ENCODE measurements around the gene GALNT13. TPM values are rescaled to one million over a fixed set of nuclear protein-coding genes. Genes with fewer than 3 reads are reported as not detected.

GALNT13 gene
- total and polyA plus RNA-seq, 2 donors (not counting 1 experiment from before 2014, with no cell fraction given), result 0.17 TPM; not detected in 1

DNA sequence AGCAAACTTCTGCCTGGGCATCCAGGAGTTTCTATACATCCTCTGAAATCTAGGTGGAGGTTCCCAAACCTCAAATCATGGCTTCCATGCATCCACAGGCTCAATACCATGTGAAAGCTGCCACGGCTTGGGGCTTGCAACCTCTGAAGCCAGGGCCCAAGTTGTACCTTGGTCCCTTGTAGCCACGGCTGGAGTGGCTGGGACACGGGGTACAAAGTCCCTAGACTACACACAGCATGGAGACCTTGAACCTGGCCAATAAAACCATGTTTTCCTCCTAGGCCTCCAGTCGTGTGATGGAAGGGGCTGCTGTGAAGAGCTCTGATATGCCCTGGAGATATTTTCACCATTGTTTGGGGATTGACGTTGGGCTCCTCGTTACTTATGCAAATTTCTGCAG lies 43.4 kb upstream of the GALNT13 start:
- no peak overlapping the region for H3K27ac ChIP-seq (ENCODE audit: insufficient read depth, low read length)
- DNase-seq (ENCODE audit: low read depth in 2 of 2), result no peak
- no peaks in the 10 kb centered on the region for H3K9me3 ChIP-seq (ENCODE audit: control insufficient read depth, insufficient read depth, low read depth, low read length)
- no peaks in the 10 kb centered on the region for H3K27me3 ChIP-seq (ENCODE audit: control insufficient read depth, insufficient read depth, low read length)
- H3K4me1 ChIP-seq (ENCODE audit: control insufficient read depth, extremely low read depth, insufficient read depth, low read length), result no peaks in the 10 kb centered on the region
- no peak overlapping the region for H3K4me3 ChIP-seq (replicated peaks in 1 of 4; ENCODE audit: control extremely low read depth in 1 of 4, insufficient read depth in 1 of 4, low read depth in 3 of 4, low read length in 4 of 4)
- no peaks in the 10 kb centered on the region for H3K79me2 ChIP-seq (ENCODE audit: control insufficient read depth, insufficient read depth, low read length)
- no peak overlapping the region for H3K4me2 ChIP-seq (ENCODE audit: extremely low read depth, insufficient read depth, low read length)
- no peak overlapping the region for H2AFZ ChIP-seq (ENCODE audit: low read length)
- no peaks in the 10 kb centered on the region for H4K20me1 ChIP-seq (ENCODE audit: control insufficient read depth, extremely low read depth, insufficient read depth, low read length)
- H3K9ac ChIP-seq (ENCODE audit: insufficient read depth, low read length), result no peak overlapping the region
- H3K36me3 ChIP-seq (ENCODE audit: control insufficient read depth, insufficient read depth, low read length), result no peaks in the 10 kb centered on the region
- TF ChIP-seq EZH2 (IDR thresholded peaks at IDR 0.05; ENCODE audit: low read length, missing control alignments) (no peak), CTCF (conservative IDR thresholded peaks at IDR 0.05 in 1 of 2, IDR thresholded peaks at IDR 0.05 in 1 of 2; ENCODE audit: low read depth in 1 of 2, low read length in 2 of 2) (no peak)

- no peak overlapping the region for H3K4me3 ChIP-seq (replicated peaks in 1 of 4; ENCODE audit: control extremely low read depth in 1 of 4, insufficient read depth in 1 of 4, low read depth in 3 of 4, low read length in 4 of 4)
Measured at GRCh38 chr2:153834662-153835061, 37.1 kb upstream of the GALNT13 start.

DNA sequence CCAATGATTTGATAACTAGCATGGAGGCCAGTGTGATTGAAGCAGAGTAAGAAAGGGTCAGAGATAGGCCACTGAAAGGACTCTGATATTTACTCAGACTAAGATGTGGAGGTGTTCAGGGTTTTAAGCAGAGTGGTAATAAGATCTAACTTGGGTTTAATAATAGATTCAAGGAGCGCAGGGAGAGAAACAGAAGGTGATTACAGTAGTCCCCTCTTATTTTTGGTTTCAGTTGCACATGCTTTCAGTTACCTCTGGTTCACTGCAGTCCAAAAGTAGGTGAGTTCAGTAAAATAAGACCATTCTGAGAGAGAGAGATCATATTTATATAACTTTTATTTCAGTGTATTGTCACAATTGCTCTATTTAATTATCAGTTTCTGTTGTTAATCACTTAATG lies 13.5 kb upstream of the GALNT13 start:
- H2AFZ ChIP-seq (ENCODE audit: low read length), result no peak overlapping the region
- H3K27me3 ChIP-seq (ENCODE audit: control insufficient read depth, insufficient read depth, low read length), result no peaks in the 10 kb centered on the region
- H3K4me1 ChIP-seq (ENCODE audit: control insufficient read depth, extremely low read depth, insufficient read depth, low read length), result no peaks in the 10 kb centered on the region
- no peak overlapping the region for H3K9ac ChIP-seq (ENCODE audit: insufficient read depth, low read length)
- DNase-seq (ENCODE audit: low read depth in 2 of 2), result no peak
- TF ChIP-seq CTCF (conservative IDR thresholded peaks at IDR 0.05 in 1 of 2, IDR thresholded peaks at IDR 0.05 in 1 of 2; ENCODE audit: low read depth in 1 of 2, low read length in 2 of 2) (no peak), EZH2 (IDR thresholded peaks at IDR 0.05; ENCODE audit: low read length, missing control alignments) (no peak)
- no peaks in the 10 kb centered on the region for H3K79me2 ChIP-seq (ENCODE audit: control insufficient read depth, insufficient read depth, low read length)
- no peak overlapping the region for H3K27ac ChIP-seq (ENCODE audit: insufficient read depth, low read length)
- H3K4me2 ChIP-seq (ENCODE audit: extremely low read depth, insufficient read depth, low read length), result no peak overlapping the region
- no peak overlapping the region for H3K4me3 ChIP-seq (replicated peaks in 1 of 4; ENCODE audit: control extremely low read depth in 1 of 4, insufficient read depth in 1 of 4, low read depth in 3 of 4, low read length in 4 of 4)
- H4K20me1 ChIP-seq (ENCODE audit: control insufficient read depth, extremely low read depth, insufficient read depth, low read length), result no peaks in the 10 kb centered on the region
- no peaks in the 10 kb centered on the region for H3K9me3 ChIP-seq (ENCODE audit: control insufficient read depth, insufficient read depth, low read depth, low read length)
- no peaks in the 10 kb centered on the region for H3K36me3 ChIP-seq (ENCODE audit: control insufficient read depth, insufficient read depth, low read length)

More at GRCh38 chr2:153834662-153835061, 37.1 kb upstream of the GALNT13 start:
- no peak overlapping the region for H3K4me2 ChIP-seq (ENCODE audit: extremely low read depth, insufficient read depth, low read length)
- H3K27ac ChIP-seq (ENCODE audit: insufficient read depth, low read length), result no peak overlapping the region
- no peaks in the 10 kb centered on the region for H4K20me1 ChIP-seq (ENCODE audit: control insufficient read depth, extremely low read depth, insufficient read depth, low read length)
- H3K9ac ChIP-seq (ENCODE audit: insufficient read depth, low read length), result no peak overlapping the region
- TF ChIP-seq EZH2 (IDR thresholded peaks at IDR 0.05; ENCODE audit: low read length, missing control alignments) (no peak), CTCF (conservative IDR thresholded peaks at IDR 0.05 in 1 of 2, IDR thresholded peaks at IDR 0.05 in 1 of 2; ENCODE audit: low read depth in 1 of 2, low read length in 2 of 2) (no peak)
- H3K79me2 ChIP-seq (ENCODE audit: control insufficient read depth, insufficient read depth, low read length), result no peaks in the 10 kb centered on the region
- H2AFZ ChIP-seq (ENCODE audit: low read length), result no peak overlapping the region
- no peaks in the 10 kb centered on the region for H3K36me3 ChIP-seq (ENCODE audit: control insufficient read depth, insufficient read depth, low read length)
- no peaks in the 10 kb centered on the region for H3K27me3 ChIP-seq (ENCODE audit: control insufficient read depth, insufficient read depth, low read length)
- H3K9me3 ChIP-seq (ENCODE audit: control insufficient read depth, insufficient read depth, low read depth, low read length), result no peaks in the 10 kb centered on the region
- no peaks in the 10 kb centered on the region for H3K4me1 ChIP-seq (ENCODE audit: control insufficient read depth, extremely low read depth, insufficient read depth, low read length)
- DNase-seq (ENCODE audit: low read depth in 2 of 2), result no peak

All from fibroblast of lung (primary cell).